Measurements from ENCODE around the gene TAS2R50.

TAS2R50 gene

GRCh38 chr12:10982244-10982643 lies 4.5 kb downstream of the TAS2R50 start:
- H3K79me2 ChIP-seq (ENCODE audit: insufficient read depth, low read depth) = no peaks in the 10 kb centered on the region
- H3K4me1 ChIP-seq (ENCODE audit: low read depth, poor library complexity, severe bottlenecking) = no peaks in the 10 kb centered on the region
- no peak for TF ChIP-seq CTCF (conservative IDR thresholded peaks at IDR 0.05; ENCODE audit: low read depth, low read length)
- H3K4me2 ChIP-seq = no peak overlapping the region
- H2AFZ ChIP-seq (ENCODE audit: low read depth) = no peak overlapping the region
- no peaks in the 10 kb centered on the region for H4K20me1 ChIP-seq (ENCODE audit: insufficient read depth)
- no peak overlapping the region for H3K27ac ChIP-seq
- no peaks in the 10 kb centered on the region for H3K27me3 ChIP-seq (ENCODE audit: insufficient read depth, low read depth)
- no peak overlapping the region for H3K4me3 ChIP-seq (IDR thresholded peaks at IDR 0.05; ENCODE audit: insufficient read depth, low read depth, low read length)
- H3K36me3 ChIP-seq (ENCODE audit: insufficient read depth) = no peaks in the 10 kb centered on the region
- H3K9ac ChIP-seq = no peak overlapping the region

DNA sequence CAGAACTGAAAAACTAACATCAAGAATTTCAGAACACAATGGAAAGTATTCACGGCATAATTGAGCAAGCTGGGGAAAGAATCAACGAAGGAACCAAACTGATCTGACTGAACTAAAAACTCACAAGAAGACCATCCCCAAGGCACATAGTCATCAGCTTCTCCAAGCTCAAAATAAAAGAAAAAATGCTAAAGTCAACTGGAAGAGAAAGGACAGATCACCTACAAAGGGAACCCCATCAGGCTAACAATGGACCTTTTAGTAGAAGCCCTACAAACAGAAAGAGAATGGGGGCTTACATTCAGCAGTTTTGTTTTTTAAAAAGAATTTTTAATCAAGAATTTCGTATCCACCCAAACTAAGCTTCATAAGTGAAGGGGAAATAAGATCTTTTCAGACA lies 11.7 kb downstream of the TAS2R50 start:
- Histone ChIP-seq H3K9ac (no peak overlapping the region), H3K4me2 (no peak overlapping the region), H3K36me3 (ENCODE audit: insufficient read depth) (no peaks in the 10 kb centered on the region), H4K20me1 (ENCODE audit: insufficient read depth) (no peaks in the 10 kb centered on the region), H3K79me2 (ENCODE audit: insufficient read depth, low read depth) (no peaks in the 10 kb centered on the region), H3K27me3 (ENCODE audit: insufficient read depth, low read depth) (no peaks in the 10 kb centered on the region), H3K4me1 (ENCODE audit: low read depth, poor library complexity, severe bottlenecking) (no peaks in the 10 kb centered on the region), H3K27ac (no peak overlapping the region), H3K4me3 (IDR thresholded peaks at IDR 0.05; ENCODE audit: insufficient read depth, low read depth, low read length) (no peak overlapping the region), H2AFZ (ENCODE audit: low read depth) (no peak overlapping the region)
- TF ChIP-seq CTCF (conservative IDR thresholded peaks at IDR 0.05; ENCODE audit: low read depth, low read length) = no peak

- H3K36me3 ChIP-seq (ENCODE audit: insufficient read depth) = no peaks in the 10 kb centered on the region
- H3K9ac ChIP-seq = no peak overlapping the region
- H2AFZ ChIP-seq (ENCODE audit: low read depth) = no peak overlapping the region
- no peaks in the 10 kb centered on the region for H3K27me3 ChIP-seq (ENCODE audit: insufficient read depth, low read depth)
- no peaks in the 10 kb centered on the region for H4K20me1 ChIP-seq (ENCODE audit: insufficient read depth)
- H3K4me2 ChIP-seq = no peak overlapping the region
- no peaks in the 10 kb centered on the region for H3K4me1 ChIP-seq (ENCODE audit: low read depth, poor library complexity, severe bottlenecking)
- H3K4me3 ChIP-seq (IDR thresholded peaks at IDR 0.05; ENCODE audit: insufficient read depth, low read depth, low read length) = no peak overlapping the region
- no peak overlapping the region for H3K27ac ChIP-seq
- TF ChIP-seq CTCF (conservative IDR thresholded peaks at IDR 0.05; ENCODE audit: low read depth, low read length) = no peak
- no peaks in the 10 kb centered on the region for H3K79me2 ChIP-seq (ENCODE audit: insufficient read depth, low read depth)
These were observed 17.8 kb downstream of the TAS2R50 start for GRCh38 chr12:10968765-10969456.

- Histone ChIP-seq H2AFZ (ENCODE audit: low read depth) (no peak overlapping the region), H3K36me3 (ENCODE audit: insufficient read depth) (no peaks in the 10 kb centered on the region), H3K9ac (no peak overlapping the region), H3K27me3 (ENCODE audit: insufficient read depth, low read depth) (no peaks in the 10 kb centered on the region), H3K4me3 (IDR thresholded peaks at IDR 0.05; ENCODE audit: insufficient read depth, low read depth, low read length) (no peak overlapping the region), H3K79me2 (ENCODE audit: insufficient read depth, low read depth) (no peaks in the 10 kb centered on the region), H3K4me1 (ENCODE audit: low read depth, poor library complexity, severe bottlenecking) (no peaks in the 10 kb centered on the region), H3K27ac (no peak overlapping the region), H4K20me1 (ENCODE audit: insufficient read depth) (no peaks in the 10 kb centered on the region), H3K4me2 (no peak overlapping the region)
- no peak for TF ChIP-seq CTCF (conservative IDR thresholded peaks at IDR 0.05; ENCODE audit: low read depth, low read length)
These were observed 19.3 kb downstream of the TAS2R50 start for GRCh38 chr12:10967409-10967808.

All from KMS-11 (cell line).